K562 (cell line): ENCODE data around the gene SKAP1. TPM values are rescaled to one million over a fixed set of nuclear protein-coding genes. Genes with fewer than 3 reads are reported as not detected.

ENCODE experiments used
- GTF2A2 ChIP-seq: IDR thresholded peaks from 2 replicates; pipeline ENCODE4 v1.6.1; 2016; ENCODE audit warnings: mild to moderate bottlenecking, missing genetic modification characterization, missing compliant biosample characterization
- JUNB ChIP-seq: fragments of 450-650 bp; formaldehyde crosslinking; conservative IDR thresholded peaks from 2 replicates; pipeline ENCODE4 v1.4.0; 2020; ENCODE audit warnings: mild to moderate bottlenecking
- SNRNP70 ChIP-seq: fragments of 200-400 bp; formaldehyde crosslinking; optimal IDR thresholded peaks from 2 replicates; pipeline ENCODE3; 2017; ENCODE audit warnings: low read depth, low read length
- XRCC3 ChIP-seq: fragments of 450-650 bp; IDR thresholded peaks from 2 replicates; pipeline ENCODE4 v1.6.1; 2017; ENCODE audit warnings: mild to moderate bottlenecking, moderate library complexity
- polyA plus RNA-seq, 8 experiments: library from polyadenylated mRNA; depleted of rRNA in 4 of 8; stranded (reverse) in 5 of 8; unstranded in 3 of 8; fragments of >200 nt; fragmentation: Nextera tagmentation in 2 of 8; fragmentation: Illumina TruSeq in 1 of 8; extraction: Ambion mirVana in 2 of 8; extraction: Trizol in 1 of 8; gene quantifications; 2 replicates each; pipeline versions ENCODE4 v1.2.1 to v1.2.3, GENCODE V29; 2011 to 2014; ENCODE audit warnings: inconsistent platforms in 1 of 8, missing spikeins in 1 of 8
- total RNA-seq, 7 experiments: library from RNA; depleted of rRNA in 6 of 7; stranded (reverse); fragments of >200 nt in 6 of 7; fragmentation: Illumina TruSeq in 2 of 7; extraction: Trizol in 2 of 7; gene quantifications; 2 replicates each; pipeline versions ENCODE4 v1.2.1 to v1.2.3, GENCODE V29; 2011 to 2021; ENCODE audit warnings: low replicate concordance in 1 of 7
- TF ChIP-seq, protein P1 (sequence below), 2 experiments: fragments of 450-650 bp; IDR thresholded peaks; 2 replicates each; pipeline ENCODE4 v1.6.1; 2016; ENCODE audit warnings: mild to moderate bottlenecking in 2 of 2, borderline replicate concordance in 1 of 2, low read depth in 1 of 2, moderate library complexity in 1 of 2

Gene SKAP1
- total and polyA plus RNA-seq, 9 of the 15 experiments (the other 6 are each of a cell fraction or from before 2014, with no cell fraction given): 0.06 to 0.80 (median 0.10) TPM; not detected in 4

DNA sequence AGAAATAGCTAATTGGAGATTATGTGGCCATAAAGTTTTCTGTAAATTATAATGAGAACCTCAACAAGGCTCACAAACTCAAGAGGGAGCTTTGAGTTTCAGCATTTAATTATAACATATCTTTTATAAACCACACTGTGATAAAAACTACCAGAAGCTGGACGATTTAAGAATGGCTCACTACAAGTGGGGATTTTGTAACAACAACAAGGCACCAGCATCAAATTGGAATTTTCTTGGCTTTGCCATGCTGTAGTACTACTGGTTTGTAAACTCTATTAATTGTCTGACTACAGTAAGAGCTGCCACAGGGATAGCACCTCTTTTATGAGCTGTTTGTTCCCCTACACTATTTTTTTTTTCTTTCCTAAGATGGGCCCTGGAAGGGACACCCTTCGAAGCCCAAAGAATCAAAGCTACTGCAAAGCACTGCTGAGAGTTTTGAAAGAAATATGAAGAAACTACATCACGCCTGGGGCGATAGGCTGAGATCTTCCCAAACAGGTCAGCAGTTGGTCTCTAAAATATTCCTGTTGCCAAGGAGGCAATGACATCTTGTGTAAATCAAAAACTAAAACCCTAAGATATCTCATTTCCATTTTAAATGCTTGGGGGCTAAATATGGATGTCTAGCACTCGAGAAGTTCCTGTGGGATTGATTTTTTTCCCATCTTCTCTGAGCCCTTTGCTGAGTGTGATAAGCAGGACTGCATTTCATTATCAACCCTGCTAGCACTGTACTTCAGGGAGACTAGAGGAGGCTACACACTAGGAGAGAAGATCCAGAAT, 40.9 kb downstream of the SKAP1 start (continued):
- TF ChIP-seq, protein P1, sequence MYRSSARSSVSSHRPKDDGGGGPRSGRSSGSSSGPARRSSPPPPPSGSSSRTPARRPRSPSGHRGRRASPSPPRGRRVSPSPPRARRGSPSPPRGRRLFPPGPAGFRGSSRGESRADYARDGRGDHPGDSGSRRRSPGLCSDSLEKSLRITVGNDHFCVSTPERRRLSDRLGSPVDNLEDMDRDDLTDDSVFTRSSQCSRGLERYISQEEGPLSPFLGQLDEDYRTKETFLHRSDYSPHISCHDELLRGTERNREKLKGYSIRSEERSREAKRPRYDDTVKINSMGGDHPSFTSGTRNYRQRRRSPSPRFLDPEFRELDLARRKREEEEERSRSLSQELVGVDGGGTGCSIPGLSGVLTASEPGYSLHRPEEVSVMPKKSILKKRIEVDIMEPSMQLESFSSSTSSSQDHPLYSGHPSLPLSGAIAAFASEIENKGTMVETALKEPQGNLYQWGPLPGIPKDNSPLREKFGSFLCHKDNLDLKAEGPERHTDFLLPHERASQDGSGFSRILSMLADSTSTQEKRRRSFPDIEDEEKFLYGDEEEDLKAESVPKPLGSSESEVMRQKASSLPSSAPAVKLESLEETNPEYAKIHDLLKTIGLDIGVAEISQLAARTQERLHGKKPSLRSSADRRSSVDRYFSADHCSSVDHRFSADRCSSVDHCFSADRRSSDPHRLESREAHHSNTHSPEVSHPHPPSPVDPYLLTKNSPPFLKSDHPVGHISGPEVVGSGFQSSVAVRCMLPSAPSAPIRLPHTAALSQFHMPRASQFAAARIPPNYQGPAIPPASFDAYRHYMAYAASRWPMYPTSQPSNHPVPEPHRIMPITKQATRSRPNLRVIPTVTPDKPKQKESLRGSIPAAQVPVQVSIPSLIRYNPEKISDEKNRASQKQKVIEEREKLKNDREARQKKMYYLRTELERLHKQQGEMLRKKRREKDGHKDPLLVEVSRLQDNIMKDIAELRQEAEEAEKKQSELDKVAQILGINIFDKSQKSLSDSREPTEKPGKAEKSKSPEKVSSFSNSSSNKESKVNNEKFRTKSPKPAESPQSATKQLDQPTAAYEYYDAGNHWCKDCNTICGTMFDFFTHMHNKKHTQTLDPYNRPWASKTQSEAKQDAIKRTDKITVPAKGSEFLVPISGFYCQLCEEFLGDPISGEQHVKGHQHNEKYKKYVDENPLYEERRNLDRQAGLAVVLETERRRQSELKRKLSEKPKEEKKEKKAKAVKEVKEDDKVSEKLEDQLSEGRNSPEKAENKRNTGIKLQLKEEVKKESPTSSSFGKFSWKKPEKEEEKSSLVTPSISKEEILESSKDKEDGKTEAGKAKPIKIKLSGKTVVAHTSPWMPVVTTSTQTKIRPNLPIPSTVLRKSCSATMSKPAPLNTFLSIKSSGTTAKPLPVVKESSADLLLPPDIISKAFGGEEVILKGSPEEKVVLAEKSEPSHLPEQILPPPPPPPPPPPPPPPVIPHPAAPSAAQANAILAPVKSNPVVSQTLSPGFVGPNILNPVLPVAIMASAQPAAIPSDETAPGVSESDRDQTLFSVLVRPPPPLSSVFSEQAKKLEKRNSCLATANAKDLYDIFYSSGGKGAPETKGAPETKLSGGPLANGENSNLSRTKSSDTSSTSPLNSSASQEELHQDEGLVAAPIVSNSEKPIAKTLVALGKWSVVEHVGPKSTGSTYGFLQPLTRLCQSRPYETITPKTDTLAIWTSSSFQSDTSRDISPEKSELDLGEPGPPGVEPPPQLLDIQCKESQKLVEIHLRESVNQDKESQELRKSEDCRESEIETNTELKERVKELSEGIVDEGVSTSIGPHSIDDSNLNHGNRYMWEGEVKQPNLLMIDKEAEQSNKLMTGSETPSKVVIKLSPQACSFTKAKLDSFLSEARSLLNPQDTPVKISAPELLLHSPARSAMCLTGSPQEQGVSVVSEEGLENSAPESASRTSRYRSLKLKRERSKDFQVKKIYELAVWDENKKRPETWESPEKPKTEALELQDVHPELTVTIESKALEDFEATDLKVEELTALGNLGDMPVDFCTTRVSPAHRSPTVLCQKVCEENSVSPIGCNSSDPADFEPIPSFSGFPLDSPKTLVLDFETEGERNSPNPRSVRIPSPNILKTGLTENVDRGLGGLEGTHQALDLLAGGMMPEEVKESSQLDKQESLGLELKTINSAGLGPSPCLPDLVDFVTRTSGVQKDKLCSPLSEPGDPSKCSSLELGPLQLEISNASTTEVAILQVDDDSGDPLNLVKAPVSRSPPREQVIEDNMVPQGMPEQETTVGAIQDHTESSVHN (IDR thresholded peaks at IDR 0.05; ENCODE audit: borderline replicate concordance in 1 of 2, low read depth in 1 of 2): no peak
- TF ChIP-seq GTF2A2 (tag): no peak
- TF ChIP-seq XRCC3: no peak
- no peak for TF ChIP-seq JUNB (CRISPR knock-in tag)
- no peak for TF ChIP-seq SNRNP70
